Endodermal cell (in vitro differentiated cells): ENCODE measurements around the gene SELENOI. TPM values are rescaled to one million over a fixed set of nuclear protein-coding genes. Genes with fewer than 3 reads are reported as not detected.

ENCODE experiments used
- DNase-seq: peaks from one replicate; pipeline ENCODE4 v3.0.0-alpha.2; 2017
- H3K27ac ChIP-seq: 2 replicates; pipeline ENCODE4 v1.5.1; 2013; ENCODE audit warnings: mild to moderate bottlenecking, low read depth, low read length, moderate library complexity
- H3K27me3 ChIP-seq: 2 replicates; pipeline ENCODE4 v1.6.1; 2013; ENCODE audit warnings: mild to moderate bottlenecking, low read length, moderate library complexity; ENCODE audit not compliant: insufficient read depth, control insufficient read depth, poor library complexity, severe bottlenecking
- H3K36me3 ChIP-seq: 2 replicates; pipeline ENCODE4 v1.7.0; 2013; ENCODE audit warnings: mild to moderate bottlenecking, low read length, moderate library complexity; ENCODE audit not compliant: control insufficient read depth, insufficient read depth
- H3K4me1 ChIP-seq: one replicate; pipeline ENCODE4 v1.7.0; 2013; ENCODE audit warnings: low read length; ENCODE audit not compliant: control insufficient read depth, insufficient read depth
- H3K4me3 ChIP-seq: 2 replicates; pipeline ENCODE4 v1.5.1; 2013; ENCODE audit warnings: mild to moderate bottlenecking, low read length, moderate library complexity
- H3K9ac ChIP-seq: 2 replicates; pipeline ENCODE4 v1.6.1; 2013; ENCODE audit warnings: mild to moderate bottlenecking, low read length, moderate library complexity; ENCODE audit not compliant: poor library complexity, severe bottlenecking; ENCODE audit errors: extremely low read depth
- H3K9me3 ChIP-seq: 2 replicates; pipeline ENCODE4 v1.6.1; 2013; ENCODE audit warnings: mild to moderate bottlenecking, low read length, moderate library complexity; ENCODE audit not compliant: control insufficient read depth
- H3K27ac Mint-ChIP-seq: 2 replicates; pipeline ENCODE4 v1.8.0; 2020; ENCODE audit warnings: mixed read lengths
- H3K27me3 Mint-ChIP-seq: 2 replicates; pipeline ENCODE4 v1.8.0; 2021; ENCODE audit warnings: mild to moderate bottlenecking, mixed read lengths; ENCODE audit not compliant: insufficient read depth
- H3K36me3 Mint-ChIP-seq: 2 replicates; pipeline ENCODE4 v1.8.0; 2020; ENCODE audit warnings: low read depth, mixed read lengths
- H3K4me1 Mint-ChIP-seq: 2 replicates; pipeline ENCODE4 v1.8.0; 2020; ENCODE audit warnings: mixed read lengths
- H3K4me3 Mint-ChIP-seq: 2 replicates; pipeline ENCODE4 v1.8.0; 2020; ENCODE audit warnings: mild to moderate bottlenecking, moderate library complexity, mixed read lengths
- H3K9me3 Mint-ChIP-seq: 2 replicates; pipeline ENCODE4 v1.8.0; 2020; ENCODE audit warnings: mild to moderate bottlenecking, mixed read lengths
- WGBS, 2 experiments: methylation state at CpG; one replicate each; pipeline versions ENCODE4 v1.1.5 to v1.1.7; 2013; ENCODE audit warnings: missing lambda C conversion rate in 2 of 2, mixed read lengths in 1 of 2; ENCODE audit not compliant: insufficient coverage in 1 of 2, insufficient read length in 1 of 2; 5-methylcytosine and 5-hydroxymethylcytosine counted together
- total RNA-seq, 2 donors: library from RNA; stranded (reverse); fragmentation: NEBNext Ultra II Directional in 1 of 2; extraction: Animal tissue kit (Norgen Biotek cat#: 25700) in 1 of 2; gene quantifications; 2 replicates in 1 of 2; 3 replicates in 1 of 2; pipeline ENCODE4 v1.2.1, GENCODE V29; 2021
- TF ChIP-seq, protein P1 (sequence below): fragments of 200-600 bp; sonication (generic); conservative IDR thresholded peaks from 2 replicates; pipeline ENCODE4 v1.5.0; 2021; ENCODE audit warnings: antibody characterized with exemption, mild to moderate bottlenecking

Gene SELENOI
- total RNA-seq, 2 donors from 2014 or later: 59.3 to 77.1 TPM

DNA sequence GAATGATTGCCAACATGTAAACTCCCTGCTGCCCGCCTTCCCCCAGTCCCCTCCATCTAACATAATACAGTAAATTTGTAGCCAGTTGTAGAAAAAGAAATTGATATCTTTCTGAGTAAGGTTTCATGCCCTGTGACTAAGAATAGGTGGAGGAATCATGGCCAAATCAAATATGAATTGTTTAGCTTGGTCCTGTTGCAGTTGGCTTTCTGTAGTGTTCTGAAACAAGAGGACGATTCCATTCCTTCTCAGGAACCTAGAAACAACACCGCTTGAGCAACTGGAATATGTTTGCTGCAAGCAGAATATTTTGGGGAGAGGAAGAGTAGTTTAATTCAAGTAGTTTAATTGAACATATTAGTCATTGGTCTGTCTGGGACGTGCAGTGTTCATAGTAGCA, 48.8 kb downstream of the SELENOI start:
- Mint-ChIP-seq H3K9me3 (no peaks in the 10 kb centered on the region), H3K36me3 (peaks cover 14% of the 10 kb centered on the region), H3K27ac (no peak overlapping the region), H3K4me1 (no peaks in the 10 kb centered on the region), H3K4me3 (no peak overlapping the region), H3K27me3 (no peaks in the 10 kb centered on the region)
- H3K9ac ChIP-seq: no peak overlapping the region
- H3K27me3 ChIP-seq: no peaks in the 10 kb centered on the region
- no peak overlapping the region for H3K4me3 ChIP-seq
- H3K36me3 ChIP-seq: peaks cover 60% of the 10 kb centered on the region
- TF ChIP-seq, protein P1, sequence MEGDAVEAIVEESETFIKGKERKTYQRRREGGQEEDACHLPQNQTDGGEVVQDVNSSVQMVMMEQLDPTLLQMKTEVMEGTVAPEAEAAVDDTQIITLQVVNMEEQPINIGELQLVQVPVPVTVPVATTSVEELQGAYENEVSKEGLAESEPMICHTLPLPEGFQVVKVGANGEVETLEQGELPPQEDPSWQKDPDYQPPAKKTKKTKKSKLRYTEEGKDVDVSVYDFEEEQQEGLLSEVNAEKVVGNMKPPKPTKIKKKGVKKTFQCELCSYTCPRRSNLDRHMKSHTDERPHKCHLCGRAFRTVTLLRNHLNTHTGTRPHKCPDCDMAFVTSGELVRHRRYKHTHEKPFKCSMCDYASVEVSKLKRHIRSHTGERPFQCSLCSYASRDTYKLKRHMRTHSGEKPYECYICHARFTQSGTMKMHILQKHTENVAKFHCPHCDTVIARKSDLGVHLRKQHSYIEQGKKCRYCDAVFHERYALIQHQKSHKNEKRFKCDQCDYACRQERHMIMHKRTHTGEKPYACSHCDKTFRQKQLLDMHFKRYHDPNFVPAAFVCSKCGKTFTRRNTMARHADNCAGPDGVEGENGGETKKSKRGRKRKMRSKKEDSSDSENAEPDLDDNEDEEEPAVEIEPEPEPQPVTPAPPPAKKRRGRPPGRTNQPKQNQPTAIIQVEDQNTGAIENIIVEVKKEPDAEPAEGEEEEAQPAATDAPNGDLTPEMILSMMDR: no peak
- no peaks in the 10 kb centered on the region for H3K4me1 ChIP-seq
- no peaks in the 10 kb centered on the region for H3K9me3 ChIP-seq
- no peak overlapping the region for H3K27ac ChIP-seq
- WGBS, 2 experiments: 80 to 93% methylated on average over 1 to 3 of the region's 4 CpGs
- DNase-seq: no peak

DNA sequence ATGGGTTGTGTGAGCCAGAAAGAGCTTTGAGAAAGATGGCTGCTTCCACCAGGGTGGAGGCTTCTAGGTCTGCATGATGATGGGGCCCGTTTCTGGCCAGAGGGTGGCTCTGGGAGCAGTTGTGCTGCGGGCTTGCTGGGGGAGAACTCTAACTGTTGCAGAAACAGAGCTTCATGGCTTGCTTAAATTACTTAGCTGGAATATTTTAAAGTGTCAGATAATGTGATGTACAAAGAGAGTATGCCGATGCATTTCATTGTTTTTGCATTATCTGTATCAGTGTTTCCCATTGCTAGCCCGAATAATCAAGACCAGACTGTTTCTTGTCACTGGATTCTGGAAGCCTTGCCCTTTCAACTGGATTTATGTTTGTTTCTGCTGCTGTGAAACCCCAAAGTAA, 49.5 kb downstream of the SELENOI start:
- Mint-ChIP-seq H3K27ac (no peak overlapping the region), H3K27me3 (no peaks in the 10 kb centered on the region), H3K4me3 (no peak overlapping the region), H3K4me1 (no peaks in the 10 kb centered on the region), H3K9me3 (no peaks in the 10 kb centered on the region), H3K36me3 (peaks cover 9% of the 10 kb centered on the region)
- Histone ChIP-seq H3K27ac (no peak overlapping the region), H3K9me3 (no peaks in the 10 kb centered on the region), H3K9ac (no peak overlapping the region), H3K4me1 (no peaks in the 10 kb centered on the region), H3K27me3 (no peaks in the 10 kb centered on the region), H3K4me3 (no peak overlapping the region), H3K36me3 (peaks cover 53% of the 10 kb centered on the region)
- 91 to 100% methylated on average over 2 to 4 of the region's 4 CpGs for whole genome bisulfite sequencing, 2 experiments
- TF ChIP-seq, protein P1: peak; percentile 45
- DNase-seq: no peak

DNA sequence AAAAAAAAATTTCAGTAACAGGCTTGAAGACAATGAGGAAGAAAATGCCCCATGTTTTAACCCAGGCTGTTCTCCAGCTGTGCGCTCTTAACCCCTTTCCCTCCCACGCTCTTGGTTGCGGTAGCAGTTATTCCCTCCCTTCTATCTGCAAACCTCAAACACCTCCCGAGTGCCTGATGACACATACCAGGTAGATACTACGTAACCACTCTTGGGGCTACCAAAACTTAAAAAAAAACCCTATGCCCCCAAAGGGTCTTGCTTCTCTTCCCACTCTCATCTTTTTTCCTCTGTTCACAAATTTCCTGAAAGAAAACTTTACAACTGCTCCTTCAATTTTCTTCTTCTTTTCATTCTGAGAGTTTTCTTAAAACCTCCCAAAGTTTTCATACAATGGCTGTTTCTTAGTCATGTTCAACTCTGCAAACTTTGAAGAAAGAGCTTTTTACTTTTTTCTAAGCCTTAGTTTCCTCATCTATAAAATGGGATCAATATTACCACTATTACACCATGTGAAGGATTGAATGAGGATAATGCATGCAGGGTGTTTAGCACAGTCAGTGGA, 50.9 kb downstream of the SELENOI start:
- no peaks in the 10 kb centered on the region for H3K9me3 ChIP-seq
- H3K4me3 ChIP-seq: no peak overlapping the region
- peaks cover 39% of the 10 kb centered on the region for H3K36me3 ChIP-seq
- Mint-ChIP-seq H3K27ac (no peak overlapping the region), H3K4me3 (no peak overlapping the region), H3K4me1 (no peaks in the 10 kb centered on the region), H3K36me3 (peaks cover 9% of the 10 kb centered on the region), H3K9me3 (no peaks in the 10 kb centered on the region), H3K27me3 (peaks cover 4% of the 10 kb centered on the region)
- H3K9ac ChIP-seq: no peak overlapping the region
- no peaks in the 10 kb centered on the region for H3K4me1 ChIP-seq
- TF ChIP-seq, protein P1: no peak
- DNase-seq: no peak
- H3K27ac ChIP-seq: no peak overlapping the region
- H3K27me3 ChIP-seq: no peaks in the 10 kb centered on the region
- 91 to 92% methylated on average over 5 of the region's 5 CpGs for WGBS, 2 experiments
